GM19372 (cell line): ENCODE results near the gene SS18L1.
A peak's percentile ranks its signal among the peaks of the same experiment; 100 is the strongest.
"Not testable (repeated sequence)": the region's sequence is repeated elsewhere in the genome, so short reads cannot be mapped to it uniquely, and the experiment has no call there.

Source experiments
- ATAC-seq: cut with Tn5 transposase; IDR thresholded peaks from one replicate; pipeline ENCODE4 v1.9.1; 2021; ENCODE audit warnings: mild to moderate bottlenecking, low read depth, moderate library complexity; ENCODE audit not compliant: unreplicated experiment

SS18L1 gene

GRCh38 chr20:62136283-62137091, 7.1 kb upstream of the SS18L1 start:
- no peak for ATAC-seq

- no peak for ATAC-seq
Measured at GRCh38 chr20:62137092-62137384, 6.5 kb upstream of the SS18L1 start.

GRCh38 chr20:62137478-62138203, 5.9 kb upstream of the SS18L1 start:
- ATAC-seq, result no peak

GRCh38 chr20:62138204-62138543, 5.4 kb upstream of the SS18L1 start:
- no peak for ATAC-seq

- no peak for ATAC-seq
Measured at GRCh38 chr20:62138912-62139311, 4.7 kb upstream of the SS18L1 start.

GRCh38 chr20:62139636-62140035, 3.9 kb upstream of the SS18L1 start:
- ATAC-seq, result no peak

- ATAC-seq, result no peak
Measured at GRCh38 chr20:62141043-62141396, 2.5 kb upstream of the SS18L1 start.

GRCh38 chr20:62141397-62142251, 1.9 kb upstream of the SS18L1 start:
- ATAC-seq, result no peak

- no peak for ATAC-seq
Measured at GRCh38 chr20:62142252-62143080, 1.1 kb upstream of the SS18L1 start.

GRCh38 chr20:62143957-62144825, 622 bp downstream of the SS18L1 start:
- ATAC-seq, result peak; percentile 22

GRCh38 chr20:62145688-62146018, 2.1 kb downstream of the SS18L1 start:
- no peak for ATAC-seq

- ATAC-seq, result no peak
Measured at GRCh38 chr20:62146019-62146755, 2.6 kb downstream of the SS18L1 start.

GRCh38 chr20:62147125-62147524, 3.6 kb downstream of the SS18L1 start:
- no peak for ATAC-seq

GRCh38 chr20:62147528-62147927, 4.0 kb downstream of the SS18L1 start:
- no peak for ATAC-seq

- ATAC-seq, result not testable (repeated sequence)
Measured at GRCh38 chr20:62148383-62148782, 4.8 kb downstream of the SS18L1 start.

GRCh38 chr20:62148908-62149314, 5.3 kb downstream of the SS18L1 start:
- no peak for ATAC-seq

- no peak for ATAC-seq
Measured at GRCh38 chr20:62149532-62150309, 6.2 kb downstream of the SS18L1 start.

- ATAC-seq, result no peak
Measured at GRCh38 chr20:62150310-62150575, 6.7 kb downstream of the SS18L1 start.

GRCh38 chr20:62151225-62151624, 7.7 kb downstream of the SS18L1 start:
- no peak for ATAC-seq
